ENCODE results near the gene SEMA3C.

The SEMA3C gene

GRCh38 chr7:80783678-80784327, 135.0 kb downstream of the SEMA3C start:
- H3K36me3 ChIP-seq (ENCODE audit: control insufficient read depth in 1 of 2, insufficient read depth in 2 of 2, low read length in 2 of 2) = peaks cover 0 to 5% of the 10 kb centered on the region in 2 donors
- no peak overlapping the region for H3K27ac ChIP-seq (ENCODE audit: low read depth, low read length)
- no peaks in the 10 kb centered on the region for H3K4me1 ChIP-seq (ENCODE audit: control insufficient read depth in 1 of 2, insufficient read depth in 2 of 2, low read length in 2 of 2)

GRCh38 chr7:80783186-80783677, 135.6 kb downstream of the SEMA3C start:
- H3K4me1 ChIP-seq (ENCODE audit: control insufficient read depth in 1 of 2, insufficient read depth in 2 of 2, low read length in 2 of 2) = no peaks in the 10 kb centered on the region
- peaks cover 0 to under 1% of the 10 kb centered on the region in 2 donors for H3K36me3 ChIP-seq (ENCODE audit: control insufficient read depth in 1 of 2, insufficient read depth in 2 of 2, low read length in 2 of 2)
- H3K9ac ChIP-seq (ENCODE audit: low read depth in 1 of 2, low read length in 2 of 2) = no peak overlapping the region
- no peak overlapping the region for H3K27ac ChIP-seq (ENCODE audit: low read depth, low read length)
- H3K9me3 ChIP-seq (ENCODE audit: control insufficient read depth in 1 of 2, low read length in 2 of 2) = no peaks in the 10 kb centered on the region
- H3K27me3 ChIP-seq (ENCODE audit: control insufficient read depth in 1 of 2, insufficient read depth in 2 of 2, low read length in 2 of 2) = no peaks in the 10 kb centered on the region
- H3K4me3 ChIP-seq (ENCODE audit: low read depth in 1 of 2, low read length in 2 of 2) = no peak overlapping the region

More at GRCh38 chr7:80783678-80784327, 135.0 kb downstream of the SEMA3C start:
- Histone ChIP-seq H3K27me3 (ENCODE audit: control insufficient read depth in 1 of 2, insufficient read depth in 2 of 2, low read length in 2 of 2) (no peaks in the 10 kb centered on the region), H3K9ac (ENCODE audit: low read depth in 1 of 2, low read length in 2 of 2) (no peak overlapping the region), H3K4me3 (ENCODE audit: low read depth in 1 of 2, low read length in 2 of 2) (no peak overlapping the region), H3K9me3 (ENCODE audit: control insufficient read depth in 1 of 2, low read length in 2 of 2) (no peaks in the 10 kb centered on the region)

GRCh38 chr7:80781561-80781979, 137.3 kb downstream of the SEMA3C start:
- no peak overlapping the region for H3K9ac ChIP-seq (ENCODE audit: low read depth in 1 of 2, low read length in 2 of 2)
- H3K27ac ChIP-seq (ENCODE audit: low read depth, low read length) = no peak overlapping the region
- H3K9me3 ChIP-seq (ENCODE audit: control insufficient read depth in 1 of 2, low read length in 2 of 2) = no peaks in the 10 kb centered on the region
- H3K4me3 ChIP-seq (ENCODE audit: low read depth in 1 of 2, low read length in 2 of 2) = no peak overlapping the region
- no peaks in the 10 kb centered on the region for H3K4me1 ChIP-seq (ENCODE audit: control insufficient read depth in 1 of 2, insufficient read depth in 2 of 2, low read length in 2 of 2)
- no peaks in the 10 kb centered on the region for H3K27me3 ChIP-seq (ENCODE audit: control insufficient read depth in 1 of 2, insufficient read depth in 2 of 2, low read length in 2 of 2)
- no peaks in the 10 kb centered on the region for H3K36me3 ChIP-seq (ENCODE audit: control insufficient read depth in 1 of 2, insufficient read depth in 2 of 2, low read length in 2 of 2)

- H3K4me1 ChIP-seq (ENCODE audit: control insufficient read depth in 1 of 2, insufficient read depth in 2 of 2, low read length in 2 of 2) = peaks cover 0 to under 1% of the 10 kb centered on the region in 2 donors
- no peak overlapping the region for H3K27ac ChIP-seq (ENCODE audit: low read depth, low read length)
- no peak overlapping the region for H3K4me3 ChIP-seq (ENCODE audit: low read depth in 1 of 2, low read length in 2 of 2)
- H3K9ac ChIP-seq (ENCODE audit: low read depth in 1 of 2, low read length in 2 of 2) = no peak overlapping the region
- no peaks in the 10 kb centered on the region for H3K9me3 ChIP-seq (ENCODE audit: control insufficient read depth in 1 of 2, low read length in 2 of 2)
- H3K27me3 ChIP-seq (ENCODE audit: control insufficient read depth in 1 of 2, insufficient read depth in 2 of 2, low read length in 2 of 2) = no peaks in the 10 kb centered on the region
- H3K36me3 ChIP-seq (ENCODE audit: control insufficient read depth in 1 of 2, insufficient read depth in 2 of 2, low read length in 2 of 2) = no peaks in the 10 kb centered on the region
Measured at GRCh38 chr7:80781146-80781545, 137.7 kb downstream of the SEMA3C start.

DNA sequence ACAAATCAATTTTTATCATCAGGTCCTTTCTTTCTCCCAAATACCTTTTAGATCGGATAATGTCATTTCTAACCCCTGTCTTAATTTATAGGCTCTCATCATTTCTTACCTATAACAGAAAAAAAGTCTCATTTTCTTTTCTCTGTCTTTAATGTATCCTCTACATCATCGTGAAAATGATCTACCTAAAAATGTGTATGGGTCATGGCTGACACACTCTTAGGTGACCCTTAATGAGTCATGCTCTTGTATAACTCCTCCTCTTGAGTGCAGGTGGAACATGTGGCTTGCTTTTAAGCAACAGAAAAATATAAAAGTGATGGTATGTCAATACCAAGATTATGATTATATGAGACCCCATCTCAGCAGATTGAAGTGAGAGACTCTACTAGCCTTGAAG, 139.4 kb downstream of the SEMA3C start:
- no peak overlapping the region for H3K9ac ChIP-seq (ENCODE audit: low read depth in 1 of 2, low read length in 2 of 2)
- H3K36me3 ChIP-seq (ENCODE audit: control insufficient read depth in 1 of 2, insufficient read depth in 2 of 2, low read length in 2 of 2) = no peaks in the 10 kb centered on the region
- no peak overlapping the region for H3K4me3 ChIP-seq (ENCODE audit: low read depth in 1 of 2, low read length in 2 of 2)
- peaks cover 0 to 5% of the 10 kb centered on the region in 2 donors for H3K4me1 ChIP-seq (ENCODE audit: control insufficient read depth in 1 of 2, insufficient read depth in 2 of 2, low read length in 2 of 2)
- no peaks in the 10 kb centered on the region for H3K27me3 ChIP-seq (ENCODE audit: control insufficient read depth in 1 of 2, insufficient read depth in 2 of 2, low read length in 2 of 2)
- H3K27ac ChIP-seq (ENCODE audit: low read depth, low read length) = no peak overlapping the region
- H3K9me3 ChIP-seq (ENCODE audit: control insufficient read depth in 1 of 2, low read length in 2 of 2) = no peaks in the 10 kb centered on the region

- no peaks in the 10 kb centered on the region for H3K9me3 ChIP-seq (ENCODE audit: control insufficient read depth in 1 of 2, low read length in 2 of 2)
- H3K4me1 ChIP-seq (ENCODE audit: control insufficient read depth in 1 of 2, insufficient read depth in 2 of 2, low read length in 2 of 2) = peaks cover 0 to 8% of the 10 kb centered on the region in 2 donors
- H3K27ac ChIP-seq (ENCODE audit: low read depth, low read length) = no peak overlapping the region
- no peak overlapping the region for H3K4me3 ChIP-seq (ENCODE audit: low read depth in 1 of 2, low read length in 2 of 2)
- no peaks in the 10 kb centered on the region for H3K27me3 ChIP-seq (ENCODE audit: control insufficient read depth in 1 of 2, insufficient read depth in 2 of 2, low read length in 2 of 2)
- no peaks in the 10 kb centered on the region for H3K36me3 ChIP-seq (ENCODE audit: control insufficient read depth in 1 of 2, insufficient read depth in 2 of 2, low read length in 2 of 2)
- H3K9ac ChIP-seq (ENCODE audit: low read depth in 1 of 2, low read length in 2 of 2) = no peak overlapping the region
Measured at GRCh38 chr7:80775897-80776296, 143.0 kb downstream of the SEMA3C start.

- no peaks in the 10 kb centered on the region for H3K36me3 ChIP-seq (ENCODE audit: control insufficient read depth in 1 of 2, insufficient read depth in 2 of 2, low read length in 2 of 2)
- no peak overlapping the region for H3K4me3 ChIP-seq (ENCODE audit: low read depth in 1 of 2, low read length in 2 of 2)
- no peaks in the 10 kb centered on the region for H3K9me3 ChIP-seq (ENCODE audit: control insufficient read depth in 1 of 2, low read length in 2 of 2)
- H3K9ac ChIP-seq (ENCODE audit: low read depth in 1 of 2, low read length in 2 of 2) = no peak overlapping the region
- H3K27ac ChIP-seq (ENCODE audit: low read depth, low read length) = no peak overlapping the region
- peaks cover 0 to 8% of the 10 kb centered on the region in 2 donors for H3K4me1 ChIP-seq (ENCODE audit: control insufficient read depth in 1 of 2, insufficient read depth in 2 of 2, low read length in 2 of 2)
- no peaks in the 10 kb centered on the region for H3K27me3 ChIP-seq (ENCODE audit: control insufficient read depth in 1 of 2, insufficient read depth in 2 of 2, low read length in 2 of 2)
Measured at GRCh38 chr7:80775482-80775881, 143.4 kb downstream of the SEMA3C start.

DNA sequence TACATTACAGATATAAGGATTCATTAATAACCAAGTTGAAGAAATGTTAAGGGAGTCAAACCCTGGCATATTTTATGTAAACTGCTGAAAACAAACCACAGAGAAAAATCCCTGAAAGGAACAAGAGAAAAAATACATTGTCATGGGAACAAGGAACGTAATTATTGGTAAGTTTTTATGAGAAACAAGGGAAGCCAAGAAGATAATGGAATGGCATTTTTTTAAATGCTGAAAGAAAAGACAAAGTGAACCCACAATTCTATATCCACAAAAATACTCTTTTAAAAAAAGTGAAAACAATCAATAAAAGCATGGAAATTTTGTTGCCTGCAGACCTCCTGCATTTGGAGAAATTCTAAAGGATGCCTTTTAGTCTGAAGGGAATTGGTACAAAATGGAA, 144.0 kb downstream of the SEMA3C start:
- Histone ChIP-seq H3K4me3 (ENCODE audit: low read depth in 1 of 2, low read length in 2 of 2) (no peak overlapping the region), H3K4me1 (ENCODE audit: control insufficient read depth in 1 of 2, insufficient read depth in 2 of 2, low read length in 2 of 2) (peaks cover 0 to 8% of the 10 kb centered on the region in 2 donors), H3K27me3 (ENCODE audit: control insufficient read depth in 1 of 2, insufficient read depth in 2 of 2, low read length in 2 of 2) (no peaks in the 10 kb centered on the region), H3K9ac (ENCODE audit: low read depth in 1 of 2, low read length in 2 of 2) (no peak overlapping the region), H3K9me3 (ENCODE audit: control insufficient read depth in 1 of 2, low read length in 2 of 2) (no peaks in the 10 kb centered on the region), H3K27ac (ENCODE audit: low read depth, low read length) (no peak overlapping the region), H3K36me3 (ENCODE audit: control insufficient read depth in 1 of 2, insufficient read depth in 2 of 2, low read length in 2 of 2) (no peaks in the 10 kb centered on the region)

DNA sequence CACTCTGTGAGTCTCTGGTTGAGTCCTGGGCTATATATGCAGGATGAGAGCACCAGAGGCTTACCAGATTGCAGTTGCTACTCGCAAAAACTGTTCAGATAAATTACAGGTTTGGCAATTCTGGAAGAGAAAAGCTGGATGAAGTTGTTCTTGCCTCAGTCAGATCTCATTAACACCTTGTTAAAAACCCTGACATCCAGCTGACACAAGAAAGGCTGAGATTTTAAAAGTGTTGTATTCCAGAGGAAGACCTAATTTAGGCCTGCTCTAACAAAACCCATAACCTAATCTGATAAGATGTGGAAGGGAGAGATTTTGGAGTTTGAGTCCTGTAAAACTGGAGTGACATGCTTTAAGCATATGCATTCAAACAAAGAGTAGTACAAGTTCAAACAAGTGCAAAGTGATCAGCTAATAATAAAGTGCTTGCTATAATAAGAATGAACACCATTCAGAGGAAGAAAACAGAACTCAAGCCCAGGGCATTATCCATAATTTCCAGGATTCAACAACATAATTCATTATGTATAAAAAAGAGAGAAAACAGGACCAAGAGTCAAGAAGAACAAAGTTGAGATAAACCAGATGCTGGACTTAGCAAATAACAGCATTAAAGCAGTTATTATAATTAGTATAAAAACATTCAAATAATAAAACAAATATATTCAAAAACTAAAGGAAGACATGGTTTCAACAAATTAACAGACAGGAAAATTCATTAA, 144.9 kb downstream of the SEMA3C start:
- H3K4me1 ChIP-seq (ENCODE audit: control insufficient read depth in 1 of 2, insufficient read depth in 2 of 2, low read length in 2 of 2) = peaks cover 0 to 8% of the 10 kb centered on the region in 2 donors
- no peaks in the 10 kb centered on the region for H3K9me3 ChIP-seq (ENCODE audit: control insufficient read depth in 1 of 2, low read length in 2 of 2)
- H3K4me3 ChIP-seq (ENCODE audit: low read depth in 1 of 2, low read length in 2 of 2) = no peak overlapping the region

GRCh38 chr7:80772347-80772993, 146.4 kb downstream of the SEMA3C start:
- Histone ChIP-seq H3K27ac (ENCODE audit: low read depth, low read length) (no peak overlapping the region), H3K9me3 (ENCODE audit: control insufficient read depth in 1 of 2, low read length in 2 of 2) (no peaks in the 10 kb centered on the region), H3K27me3 (ENCODE audit: control insufficient read depth in 1 of 2, insufficient read depth in 2 of 2, low read length in 2 of 2) (no peaks in the 10 kb centered on the region), H3K4me3 (ENCODE audit: low read depth in 1 of 2, low read length in 2 of 2) (no peak overlapping the region), H3K4me1 (ENCODE audit: control insufficient read depth in 1 of 2, insufficient read depth in 2 of 2, low read length in 2 of 2) (peaks cover 0 to 8% of the 10 kb centered on the region in 2 donors), H3K36me3 (ENCODE audit: control insufficient read depth in 1 of 2, insufficient read depth in 2 of 2, low read length in 2 of 2) (no peaks in the 10 kb centered on the region), H3K9ac (ENCODE audit: low read depth in 1 of 2, low read length in 2 of 2) (no peak overlapping the region)

More for the DNA sequence above, 144.9 kb downstream of the SEMA3C start:
- no peaks in the 10 kb centered on the region for H3K36me3 ChIP-seq (ENCODE audit: control insufficient read depth in 1 of 2, insufficient read depth in 2 of 2, low read length in 2 of 2)
- no peaks in the 10 kb centered on the region for H3K27me3 ChIP-seq (ENCODE audit: control insufficient read depth in 1 of 2, insufficient read depth in 2 of 2, low read length in 2 of 2)
- no peak overlapping the region for H3K9ac ChIP-seq (ENCODE audit: low read depth in 1 of 2, low read length in 2 of 2)
- H3K27ac ChIP-seq (ENCODE audit: low read depth, low read length) = no peak overlapping the region
